Fibroblast of lung (primary cell): ENCODE data around the gene ALPG. TPM values are rescaled to one million over a fixed set of nuclear protein-coding genes. Genes with fewer than 3 reads are reported as not detected.
"Not testable (repeated sequence)": the region's sequence is repeated elsewhere in the genome, so short reads cannot be mapped to it uniquely, and the experiment has no call there.

Source experiments
- DNase-seq, 2 donors: peaks; one replicate each; pipeline versions ENCODE4 v3.0.0 to v3.0.0-alpha.2; 2010; ENCODE audit warnings: low read depth in 2 of 2
- H2AFZ ChIP-seq: 2 replicates; pipeline ENCODE4 v1.5.1; 2012; ENCODE audit warnings: low read length, control low read depth, inconsistent platforms
- H3K27ac ChIP-seq: 2 replicates; pipeline ENCODE4 v1.5.1; 2011; ENCODE audit warnings: low read length, control low read depth; ENCODE audit not compliant: insufficient read depth
- H3K27me3 ChIP-seq: 2 replicates; pipeline ENCODE4 v1.5.1; 2011; ENCODE audit warnings: mild to moderate bottlenecking, low read length; ENCODE audit not compliant: control insufficient read depth, insufficient read depth
- H3K36me3 ChIP-seq: 2 replicates; pipeline ENCODE4 v1.5.1; 2011; ENCODE audit warnings: low read length; ENCODE audit not compliant: control insufficient read depth, insufficient read depth
- H3K4me1 ChIP-seq: 2 replicates; pipeline ENCODE4 v1.5.1; 2011; ENCODE audit warnings: low read length; ENCODE audit not compliant: control insufficient read depth, insufficient read depth; ENCODE audit errors: extremely low read depth
- H3K4me2 ChIP-seq: 2 replicates; pipeline ENCODE4 v1.5.1; 2011; ENCODE audit warnings: low read length, control low read depth; ENCODE audit not compliant: insufficient read depth; ENCODE audit errors: extremely low read depth
- H3K4me3 ChIP-seq, 4 experiments: fragments of 200-600 bp in 1 of 4; sonication (generic) in 1 of 4; replicated peaks in 1 of 4; 2 replicates each; pipeline ENCODE4 v1.5.1; 2011 to 2016; ENCODE audit warnings: low read length in 4 of 4, low read depth in 3 of 4, mild to moderate bottlenecking in 3 of 4, control low read depth in 2 of 4, inconsistent platforms in 1 of 4, mixed read lengths in 1 of 4; ENCODE audit not compliant: insufficient read depth in 1 of 4; ENCODE audit errors: control extremely low read depth in 1 of 4
- H3K79me2 ChIP-seq: 2 replicates; pipeline ENCODE4 v1.5.1; 2012; ENCODE audit warnings: mild to moderate bottlenecking, low read length, inconsistent platforms; ENCODE audit not compliant: control insufficient read depth, insufficient read depth
- H3K9ac ChIP-seq: 2 replicates; pipeline ENCODE4 v1.5.1; 2011; ENCODE audit warnings: mild to moderate bottlenecking, low read length, control low read depth; ENCODE audit not compliant: insufficient read depth
- H3K9me3 ChIP-seq: 2 replicates; pipeline ENCODE4 v1.5.1; 2012; ENCODE audit warnings: low read depth, low read length; ENCODE audit not compliant: control insufficient read depth, insufficient read depth
- H4K20me1 ChIP-seq: 2 replicates; pipeline ENCODE4 v1.5.1; 2011; ENCODE audit warnings: low read length; ENCODE audit not compliant: control insufficient read depth, insufficient read depth; ENCODE audit errors: extremely low read depth
- EZH2 ChIP-seq: IDR thresholded peaks from 2 replicates; pipeline ENCODE4 v1.5.1; 2012; ENCODE audit warnings: low read length, control low read depth, mild to moderate bottlenecking; ENCODE audit errors: missing control alignments
- polyA plus RNA-seq, 2 donors: library from polyadenylated mRNA; depleted of rRNA in 1 of 2; stranded (reverse) in 1 of 2; unstranded in 1 of 2; fragments of >200 nt; gene quantifications; 2 replicates each; pipeline ENCODE4 v1.2.1, GENCODE V29; 2011 to 2012; ENCODE audit warnings: missing spikeins in 1 of 2
- total RNA-seq: library from RNA; depleted of rRNA; stranded (reverse); fragments of >200 nt; gene quantifications from 2 replicates; pipeline ENCODE4 v1.2.1, GENCODE V29; 2014
- TF ChIP-seq, protein P1 (sequence below), 2 donors: IDR thresholded peaks in 1 of 2; conservative IDR thresholded peaks in 1 of 2; 1 replicate in 1 of 2; 2 replicates in 1 of 2; pipeline ENCODE4 v1.5.1; 2011 to 2012; ENCODE audit warnings: low read length in 2 of 2, control low read depth in 1 of 2, inconsistent platforms in 1 of 2, low read depth in 1 of 2, mild to moderate bottlenecking in 1 of 2

The ALPG gene
- total and polyA plus RNA-seq, 2 donors (not counting 1 experiment from before 2014, with no cell fraction given) = not detected

- Histone ChIP-seq H3K36me3 (no peaks in the 10 kb centered on the region), H3K4me2 (no peak overlapping the region), H4K20me1 (no peaks in the 10 kb centered on the region), H3K9ac (no peak overlapping the region), H3K4me3 (no peak overlapping the region), H3K79me2 (no peaks in the 10 kb centered on the region), H3K4me1 (no peaks in the 10 kb centered on the region), H3K27me3 (no peaks in the 10 kb centered on the region), H2AFZ (no peak overlapping the region), H3K27ac (no peak overlapping the region), H3K9me3 (no peaks in the 10 kb centered on the region)
- no peak for TF ChIP-seq EZH2
- TF ChIP-seq, protein P1, sequence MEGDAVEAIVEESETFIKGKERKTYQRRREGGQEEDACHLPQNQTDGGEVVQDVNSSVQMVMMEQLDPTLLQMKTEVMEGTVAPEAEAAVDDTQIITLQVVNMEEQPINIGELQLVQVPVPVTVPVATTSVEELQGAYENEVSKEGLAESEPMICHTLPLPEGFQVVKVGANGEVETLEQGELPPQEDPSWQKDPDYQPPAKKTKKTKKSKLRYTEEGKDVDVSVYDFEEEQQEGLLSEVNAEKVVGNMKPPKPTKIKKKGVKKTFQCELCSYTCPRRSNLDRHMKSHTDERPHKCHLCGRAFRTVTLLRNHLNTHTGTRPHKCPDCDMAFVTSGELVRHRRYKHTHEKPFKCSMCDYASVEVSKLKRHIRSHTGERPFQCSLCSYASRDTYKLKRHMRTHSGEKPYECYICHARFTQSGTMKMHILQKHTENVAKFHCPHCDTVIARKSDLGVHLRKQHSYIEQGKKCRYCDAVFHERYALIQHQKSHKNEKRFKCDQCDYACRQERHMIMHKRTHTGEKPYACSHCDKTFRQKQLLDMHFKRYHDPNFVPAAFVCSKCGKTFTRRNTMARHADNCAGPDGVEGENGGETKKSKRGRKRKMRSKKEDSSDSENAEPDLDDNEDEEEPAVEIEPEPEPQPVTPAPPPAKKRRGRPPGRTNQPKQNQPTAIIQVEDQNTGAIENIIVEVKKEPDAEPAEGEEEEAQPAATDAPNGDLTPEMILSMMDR (conservative IDR thresholded peaks at IDR 0.05 in 1 of 2, IDR thresholded peaks at IDR 0.05 in 1 of 2; ENCODE audit: low read depth in 1 of 2, low read length in 2 of 2) = no peak
- DNase-seq = no peak
Measured at GRCh38 chr2:232431705-232432590, 25.3 kb downstream of the ALPG start.

- no peaks in the 10 kb centered on the region for H3K27me3 ChIP-seq
- no peaks in the 10 kb centered on the region for H3K4me1 ChIP-seq
- H3K4me2 ChIP-seq = no peak overlapping the region
- no peak overlapping the region for H2AFZ ChIP-seq
- TF ChIP-seq, protein P1 (conservative IDR thresholded peaks at IDR 0.05 in 1 of 2, IDR thresholded peaks at IDR 0.05 in 1 of 2; ENCODE audit: low read depth in 1 of 2, low read length in 2 of 2) = no peak
- no peak for TF ChIP-seq EZH2
- DNase-seq = no peak
- H3K27ac ChIP-seq = no peak overlapping the region
- no peaks in the 10 kb centered on the region for H4K20me1 ChIP-seq
- no peaks in the 10 kb centered on the region for H3K36me3 ChIP-seq
- no peak overlapping the region for H3K4me3 ChIP-seq
- no peaks in the 10 kb centered on the region for H3K9me3 ChIP-seq
- no peaks in the 10 kb centered on the region for H3K79me2 ChIP-seq
- H3K9ac ChIP-seq = no peak overlapping the region
Measured at GRCh38 chr2:232432598-232433184, 26.0 kb downstream of the ALPG start.

DNA sequence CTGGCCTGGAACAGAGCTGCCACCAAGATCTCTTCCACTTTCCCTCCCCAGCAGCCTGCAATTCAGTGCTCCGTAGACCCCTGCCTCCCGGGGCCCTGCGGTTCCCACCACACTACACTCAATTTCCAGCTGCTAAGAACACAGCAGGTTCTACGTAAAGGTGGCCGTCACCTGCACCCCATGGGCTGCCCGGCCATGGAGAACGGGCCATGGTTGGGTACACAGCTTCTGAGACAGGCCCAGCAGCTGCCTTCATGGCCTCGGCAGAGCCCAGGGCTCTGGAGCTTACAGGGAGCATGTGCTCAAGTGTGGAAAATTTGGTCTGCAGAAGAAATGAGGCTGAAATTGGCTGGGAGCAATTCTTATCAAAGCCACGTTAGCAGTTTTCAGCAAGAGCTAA is 27.0 kb downstream of the ALPG start:
- not testable (repeated sequence) for H3K9me3 ChIP-seq, H3K27me3 ChIP-seq, H3K4me2 ChIP-seq, H2AFZ ChIP-seq, H3K4me3 ChIP-seq, H3K36me3 ChIP-seq, H3K9ac ChIP-seq, H3K79me2 ChIP-seq, H4K20me1 ChIP-seq, DNase-seq, H3K27ac ChIP-seq, H3K4me1 ChIP-seq
